Mesodermal cell (in vitro differentiated cells): ENCODE measurements around the gene CNPY1.

Experiments
- H3K27ac ChIP-seq: 2 replicates; pipeline ENCODE4 v1.7.0; 2013; ENCODE audit warnings: mild to moderate bottlenecking, low read depth, low read length, moderate library complexity; ENCODE audit not compliant: severe bottlenecking
- H3K36me3 ChIP-seq: 2 replicates; pipeline ENCODE4 v1.7.1; 2013; ENCODE audit warnings: mild to moderate bottlenecking, low read length, moderate library complexity; ENCODE audit not compliant: control insufficient read depth, insufficient read depth
- H3K4me1 ChIP-seq: one replicate; pipeline ENCODE4 v1.7.1; 2013; ENCODE audit warnings: mild to moderate bottlenecking, low read length; ENCODE audit not compliant: insufficient read depth, control insufficient read depth, poor library complexity, severe bottlenecking
- H3K4me3 ChIP-seq: 2 replicates; pipeline ENCODE4 v1.7.0; 2013; ENCODE audit warnings: low read length, control low read depth, mild to moderate bottlenecking; ENCODE audit not compliant: insufficient read depth, poor library complexity, severe bottlenecking; ENCODE audit errors: extremely low read depth
- H3K9me3 ChIP-seq: 2 replicates; pipeline ENCODE4 v1.7.1; 2013; ENCODE audit warnings: mild to moderate bottlenecking, low read length, moderate library complexity; ENCODE audit not compliant: control insufficient read depth
- WGBS, 2 experiments: methylation state at CpG; one replicate each; pipeline ENCODE4 v1.1.5; 2013; ENCODE audit warnings: missing lambda C conversion rate in 2 of 2; ENCODE audit not compliant: insufficient coverage in 2 of 2; 5-methylcytosine and 5-hydroxymethylcytosine counted together

CNPY1 gene

GRCh38 chr7:155486783-155487508 lies 59.4 kb downstream of the CNPY1 start:
- H3K27ac ChIP-seq, result no peak overlapping the region
- H3K9me3 ChIP-seq, result no peaks in the 10 kb centered on the region
- no peaks in the 10 kb centered on the region for H3K36me3 ChIP-seq
- no peak overlapping the region for H3K4me3 ChIP-seq
- 89 to 90% methylated on average over 14 to 16 of the region's 18 CpGs for WGBS, 2 experiments
- peaks cover 10% of the 10 kb centered on the region for H3K4me1 ChIP-seq

DNA sequence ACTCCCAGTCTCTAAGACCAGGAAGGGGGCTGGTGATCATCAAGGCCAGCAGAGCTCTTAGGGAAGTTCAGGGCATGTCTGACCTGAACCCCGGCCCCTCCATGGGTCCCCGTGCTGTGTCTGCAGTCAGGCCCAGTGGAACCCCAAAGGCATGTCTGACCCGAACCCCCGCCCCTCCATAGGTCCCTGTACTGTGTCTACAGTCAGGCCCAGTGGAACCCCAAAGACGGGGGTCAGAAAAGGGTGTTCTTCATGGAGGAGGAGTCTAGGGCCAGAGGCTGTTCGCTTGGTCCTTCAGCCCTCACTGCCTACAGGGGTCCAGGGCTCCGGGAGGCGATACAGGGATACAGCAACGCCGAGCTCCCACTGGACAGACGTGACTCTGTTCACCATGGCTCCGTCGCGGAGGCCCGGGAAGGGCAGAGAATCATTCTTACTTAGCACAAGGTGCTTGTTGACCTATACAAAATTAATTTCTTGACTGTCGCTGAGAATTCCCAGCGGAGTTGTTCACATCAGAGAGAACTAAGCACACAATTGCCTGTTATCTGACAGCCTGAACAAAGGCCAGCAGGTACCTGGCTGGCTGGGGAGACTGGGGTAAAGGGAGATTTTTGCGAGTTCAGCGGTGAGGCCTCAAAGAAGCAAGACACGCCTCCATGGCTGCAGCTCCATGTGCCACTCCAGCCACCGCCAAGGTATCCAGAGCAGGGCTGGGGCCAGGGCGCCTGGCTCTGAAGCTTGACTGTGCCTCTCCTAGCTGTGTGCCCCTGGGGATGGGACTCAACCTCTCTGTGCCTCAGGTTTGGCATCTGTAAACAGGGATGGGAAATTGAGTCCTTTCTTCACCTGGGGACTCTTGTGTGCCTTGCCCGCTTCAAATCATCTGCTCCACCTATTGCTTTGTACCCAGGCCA lies 61.6 kb downstream of the CNPY1 start:
- H3K9me3 ChIP-seq, result no peaks in the 10 kb centered on the region
- H3K27ac ChIP-seq, result no peak overlapping the region
- 90 to 93% methylated on average over 21 to 23 of the region's 23 CpGs for WGBS, 2 experiments
- H3K36me3 ChIP-seq, result no peaks in the 10 kb centered on the region
- no peaks in the 10 kb centered on the region for H3K4me1 ChIP-seq
- H3K4me3 ChIP-seq, result no peak overlapping the region

DNA sequence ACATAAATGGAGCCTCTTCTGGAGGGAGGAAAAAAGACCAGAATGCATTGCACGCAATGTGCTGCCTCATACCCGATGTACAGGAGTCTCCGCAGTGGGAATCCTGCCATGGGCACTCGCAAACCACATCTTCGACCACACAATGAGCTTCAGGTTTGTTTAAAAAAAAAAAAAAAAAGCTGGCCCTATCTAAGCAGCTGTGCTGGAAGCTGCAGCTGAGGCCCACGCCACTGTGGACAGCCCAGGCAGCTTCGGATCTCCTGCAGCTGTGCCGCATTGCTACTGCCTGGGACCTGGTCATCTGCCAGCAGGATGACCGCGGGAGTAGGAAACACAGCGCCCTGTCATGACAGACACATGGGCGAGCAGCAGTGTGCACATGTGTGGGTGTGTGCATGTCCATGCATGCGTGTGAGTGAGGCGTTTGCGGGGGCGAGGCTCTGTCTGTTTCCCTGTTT lies 62.5 kb downstream of the CNPY1 start:
- no peaks in the 10 kb centered on the region for H3K36me3 ChIP-seq
- no peak overlapping the region for H3K4me3 ChIP-seq
- no peaks in the 10 kb centered on the region for H3K9me3 ChIP-seq
- no peak overlapping the region for H3K27ac ChIP-seq
- 62 to 79% methylated on average over 10 to 14 of the region's 16 CpGs for WGBS, 2 experiments
- no peaks in the 10 kb centered on the region for H3K4me1 ChIP-seq

DNA sequence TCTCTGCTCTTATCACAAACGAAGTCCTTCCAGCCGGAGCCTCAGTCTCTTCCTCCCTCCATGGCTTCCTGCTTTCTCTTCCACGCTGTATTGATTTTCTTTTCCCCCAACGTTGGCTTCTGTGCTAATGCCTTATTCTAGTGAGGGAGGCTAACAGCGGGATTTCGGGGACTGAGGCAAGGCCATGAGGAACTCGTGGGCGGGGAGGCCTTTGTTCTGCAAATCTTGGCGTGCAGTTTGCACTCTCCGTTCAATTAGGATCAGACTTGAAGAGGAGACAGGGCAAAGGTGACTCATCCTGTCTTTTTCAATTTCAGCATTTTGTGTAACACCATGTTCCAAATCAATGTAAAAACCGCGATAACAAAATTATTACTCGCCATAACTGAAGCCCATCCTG lies 63.1 kb downstream of the CNPY1 start:
- Histone ChIP-seq H3K36me3 (no peaks in the 10 kb centered on the region), H3K4me1 (no peaks in the 10 kb centered on the region), H3K27ac (no peak overlapping the region), H3K9me3 (no peaks in the 10 kb centered on the region), H3K4me3 (no peak overlapping the region)
- 6 to 28% methylated on average over 5 to 8 of the region's 13 CpGs for WGBS, 2 experiments

GRCh38 chr7:155482511-155483183 lies 63.7 kb downstream of the CNPY1 start:
- Histone ChIP-seq H3K4me3 (no peak overlapping the region), H3K9me3 (no peaks in the 10 kb centered on the region), H3K27ac (no peak overlapping the region), H3K36me3 (no peaks in the 10 kb centered on the region), H3K4me1 (no peaks in the 10 kb centered on the region)
- 59 to 60% methylated on average over 13 to 17 of the region's 17 CpGs for WGBS, 2 experiments

- Histone ChIP-seq H3K27ac (no peak overlapping the region), H3K4me3 (no peak overlapping the region), H3K9me3 (no peaks in the 10 kb centered on the region), H3K36me3 (no peaks in the 10 kb centered on the region), H3K4me1 (no peaks in the 10 kb centered on the region)
- WGBS, 2 experiments, result 96 to 97% methylated on average over 10 of the region's 11 CpGs
These were observed 64.6 kb downstream of the CNPY1 start for GRCh38 chr7:155481764-155482163.

GRCh38 chr7:155477476-155477875 lies 68.9 kb downstream of the CNPY1 start:
- Histone ChIP-seq H3K9me3 (no peaks in the 10 kb centered on the region), H3K36me3 (no peaks in the 10 kb centered on the region), H3K27ac (no peak overlapping the region), H3K4me1 (peaks cover 8% of the 10 kb centered on the region), H3K4me3 (no peak overlapping the region)
- 81 to 88% methylated on average over 3 to 4 of the region's 4 CpGs for WGBS, 2 experiments

DNA sequence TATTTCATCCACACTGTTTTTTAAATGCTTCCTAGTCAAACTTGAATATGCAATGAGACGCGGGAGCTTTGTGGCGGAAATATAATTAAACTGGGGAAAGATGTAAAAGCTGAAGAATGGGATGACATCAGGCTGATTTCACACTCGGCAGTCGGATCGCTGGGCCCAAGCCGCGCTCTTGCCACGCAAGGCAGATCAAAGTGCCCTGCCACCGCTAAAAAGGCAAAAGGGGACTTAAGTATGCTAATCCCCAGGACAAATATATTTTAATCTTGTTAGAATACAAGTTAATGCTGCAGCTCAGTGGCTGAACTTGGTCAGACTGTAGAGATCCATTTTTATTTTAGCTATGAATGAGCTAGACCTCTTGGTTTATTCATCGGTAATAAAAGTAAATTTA lies 74.6 kb downstream of the CNPY1 start:
- Histone ChIP-seq H3K36me3 (no peaks in the 10 kb centered on the region), H3K9me3 (no peaks in the 10 kb centered on the region), H3K27ac (peak overlapping the region; percentile 10), H3K4me1 (peaks cover 37% of the 10 kb centered on the region), H3K4me3 (no peak overlapping the region)
- 3 to 7% methylated on average over 6 to 10 of the region's 11 CpGs for WGBS, 2 experiments

DNA sequence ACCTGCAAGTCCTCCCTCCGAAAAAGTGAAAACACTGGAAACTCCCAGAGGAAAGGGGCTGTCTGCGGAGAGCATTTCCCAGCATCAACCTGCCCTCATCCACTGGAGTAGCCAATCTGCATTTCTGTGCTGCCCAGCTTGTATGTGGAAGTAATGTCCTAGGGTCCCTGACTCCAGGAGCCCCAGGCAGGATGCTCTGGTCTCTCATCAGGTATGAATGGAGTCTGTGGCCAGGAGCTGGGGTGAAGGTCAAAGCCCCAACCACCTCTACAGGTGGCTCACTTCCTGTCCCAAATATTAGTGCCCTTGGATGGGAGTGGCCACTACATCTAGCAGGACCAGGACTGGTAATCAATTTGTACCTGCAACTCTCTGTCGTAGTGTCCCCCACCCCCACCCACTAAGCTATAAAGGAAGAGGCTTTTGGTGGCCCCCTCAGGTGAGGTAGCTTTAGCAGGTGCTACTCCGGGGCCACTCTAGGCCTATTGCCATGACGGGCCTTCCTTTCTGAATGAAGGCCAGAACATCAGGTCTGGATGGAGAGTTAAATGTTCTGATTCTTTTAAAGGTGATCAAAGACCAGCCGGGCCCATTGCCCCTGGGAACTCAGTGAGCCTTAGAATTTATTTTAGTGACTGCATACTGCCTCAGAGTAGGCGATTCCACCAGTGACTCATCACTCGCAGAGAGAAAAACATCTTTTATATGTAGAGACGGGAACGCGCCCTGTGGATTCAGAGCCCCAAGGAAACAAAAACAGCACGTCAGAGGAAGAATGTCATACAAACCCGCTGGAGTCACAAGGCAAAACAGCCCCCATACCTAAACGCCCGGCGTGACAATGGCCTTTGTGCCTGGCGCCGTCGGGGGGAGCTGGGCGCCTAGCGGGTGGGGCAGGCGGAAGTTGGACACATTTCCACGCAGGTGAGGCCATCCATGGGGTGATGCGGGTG lies 75.4 kb downstream of the CNPY1 start:
- H3K27ac ChIP-seq, result peak overlapping the region; percentile 10
- WGBS, 2 experiments, result 3 to 4% methylated on average over 11 to 20 of the region's 24 CpGs
- no peak overlapping the region for H3K4me3 ChIP-seq

DNA sequence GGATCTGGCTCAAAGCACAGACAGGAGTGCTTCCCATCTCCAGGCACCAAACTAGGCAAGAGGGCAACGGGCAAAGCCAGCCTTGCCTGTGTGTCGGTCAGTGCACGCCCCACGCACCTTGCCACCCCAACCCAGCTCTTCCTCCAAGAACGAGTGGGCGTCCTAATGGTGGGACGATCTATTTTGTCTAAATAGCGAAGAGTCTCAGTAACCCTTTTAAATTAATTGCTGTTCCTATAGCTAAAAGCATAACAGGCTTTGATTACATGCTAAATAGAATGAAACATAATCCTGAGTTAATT lies 76.2 kb downstream of the CNPY1 start:
- no peak overlapping the region for H3K4me3 ChIP-seq
- 17 to 29% methylated on average over 4 to 6 of the region's 8 CpGs for WGBS, 2 experiments
- no peak overlapping the region for H3K27ac ChIP-seq
- no peaks in the 10 kb centered on the region for H3K36me3 ChIP-seq
- H3K9me3 ChIP-seq, result no peaks in the 10 kb centered on the region
- H3K4me1 ChIP-seq, result peaks cover 37% of the 10 kb centered on the region

More for the DNA sequence above, 75.4 kb downstream of the CNPY1 start:
- Histone ChIP-seq H3K36me3 (no peaks in the 10 kb centered on the region), H3K9me3 (no peaks in the 10 kb centered on the region), H3K4me1 (peaks cover 37% of the 10 kb centered on the region)
